Limb (tissue), 2 donors: ENCODE data around the gene KCNT1.
"Not testable (repeated sequence)": the region's sequence is repeated elsewhere in the genome, so short reads cannot be mapped to it uniquely, and the experiment has no call there.

Experiments used
- DNase-seq, 2 donors: peaks; one replicate each; pipeline ENCODE4 v3.0.0-alpha.2; 2016; ENCODE audit errors: extremely low spot score in 2 of 2

Gene KCNT1

DNA sequence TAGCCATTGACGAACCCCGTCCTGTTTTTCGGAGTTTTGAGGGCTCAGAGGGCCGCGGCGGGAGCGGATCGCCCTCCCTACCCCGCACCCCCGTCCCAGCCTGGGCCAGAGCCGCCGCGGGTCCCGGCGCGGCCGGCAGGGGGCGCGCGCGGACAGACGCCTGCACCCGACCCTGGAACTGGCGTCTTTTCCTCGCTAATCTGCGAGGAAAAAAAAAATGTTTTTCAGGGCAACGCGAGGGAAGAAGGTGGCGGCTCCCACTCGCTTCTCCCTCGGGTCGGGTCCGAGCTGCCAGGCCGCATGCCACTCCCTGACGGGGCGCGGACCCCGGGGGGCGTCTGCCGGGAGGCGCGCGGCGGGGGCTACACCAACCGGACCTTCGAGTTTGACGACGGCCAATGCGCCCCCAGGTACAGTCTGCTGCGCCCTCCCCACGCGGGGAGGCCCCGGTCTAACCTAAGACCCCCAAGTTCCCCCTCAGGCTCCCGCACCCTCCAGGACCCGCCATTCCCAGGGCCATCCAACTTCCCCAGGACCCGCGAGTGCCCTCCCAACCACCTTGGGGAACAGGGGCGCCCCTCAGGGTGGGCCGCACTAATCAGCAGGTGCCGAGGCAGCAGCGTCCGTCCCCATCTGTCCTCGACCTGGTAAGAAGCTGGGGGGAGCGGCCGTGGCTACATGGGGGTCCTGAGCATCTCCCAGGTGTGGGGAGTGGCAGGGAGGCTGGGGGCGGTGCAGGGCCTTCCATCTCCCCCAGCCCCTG lies at the start of gene KCNT1:
TSS of gene KCNT1 (plus strand) at position 227 of the 763 bp plus-strand sequence. CDS start at position 301, 74 bp downstream.
- DNase-seq: peak; percentile 58 to 89

- DNase-seq: no peak
Measured at GRCh38 chr9:135655317-135655716, 46.7 kb upstream of the KCNT1 start.

- DNase-seq: no peak
Measured at GRCh38 chr9:135657416-135657815, 44.6 kb upstream of the KCNT1 start.

- no peak for DNase-seq
Measured at GRCh38 chr9:135659252-135659651, 42.7 kb upstream of the KCNT1 start.

- DNase-seq: no peak
Measured at GRCh38 chr9:135660407-135660806, 41.6 kb upstream of the KCNT1 start.

- DNase-seq: peak in 1 of 2 donors; percentile 8
Measured at GRCh38 chr9:135661816-135662560, 40.0 kb upstream of the KCNT1 start.

- peak; percentile 10 to 51 for DNase-seq
Measured at GRCh38 chr9:135662758-135663450, 39.1 kb upstream of the KCNT1 start, which contains the start of gene LCN9. TSS of gene LCN9 (plus strand) at chr9:135663309. CDS start at chr9:135663322, 13 bp downstream.

GRCh38 chr9:135663451-135663770 lies 38.6 kb upstream of the KCNT1 start:
- DNase-seq: no peak

DNA sequence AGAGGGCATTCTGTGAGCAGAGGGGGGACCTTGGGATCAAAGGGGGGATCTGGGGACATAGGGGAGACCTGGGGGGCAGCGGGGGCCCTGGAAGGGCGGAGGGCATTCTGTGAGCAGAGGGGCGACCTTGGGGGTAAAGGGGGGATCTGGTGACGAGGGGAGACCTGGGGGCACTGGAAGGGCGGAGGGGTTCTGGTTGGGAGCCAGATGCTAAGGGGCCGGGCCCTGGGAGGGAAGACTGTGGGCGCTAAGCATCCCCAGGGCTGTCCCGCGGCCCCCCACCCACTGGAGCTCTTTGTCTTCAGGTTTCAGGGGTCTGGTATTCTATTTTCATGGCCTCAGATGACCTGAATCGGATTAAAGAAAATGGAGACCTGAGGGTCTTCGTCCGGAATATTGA lies 38.1 kb upstream of the KCNT1 start:
- DNase-seq: no peak

DNA sequence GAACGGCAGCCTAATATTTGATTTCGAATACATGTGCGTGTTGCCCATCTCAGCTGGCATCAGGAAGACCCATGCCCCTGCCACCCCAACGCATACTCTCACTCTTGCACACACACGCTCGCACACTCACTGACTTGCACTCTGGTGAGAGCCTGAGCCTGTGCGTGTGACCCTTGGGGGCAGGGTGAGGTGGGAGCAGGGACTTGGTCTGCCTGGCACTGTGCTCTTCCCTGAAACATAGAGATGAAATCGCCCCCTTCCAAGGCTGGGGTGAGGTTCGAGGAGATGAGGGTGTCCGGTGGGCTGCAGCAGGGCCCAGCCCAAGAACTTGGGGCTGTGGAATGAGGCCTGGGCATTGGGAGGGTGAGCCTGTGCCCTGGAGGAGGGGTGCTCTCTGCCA lies 37.7 kb upstream of the KCNT1 start:
- no peak for DNase-seq

GRCh38 chr9:135664801-135665794 lies 36.9 kb upstream of the KCNT1 start:
- no peak for DNase-seq

GRCh38 chr9:135665795-135666189 lies 36.2 kb upstream of the KCNT1 start:
- DNase-seq: no peak

DNA sequence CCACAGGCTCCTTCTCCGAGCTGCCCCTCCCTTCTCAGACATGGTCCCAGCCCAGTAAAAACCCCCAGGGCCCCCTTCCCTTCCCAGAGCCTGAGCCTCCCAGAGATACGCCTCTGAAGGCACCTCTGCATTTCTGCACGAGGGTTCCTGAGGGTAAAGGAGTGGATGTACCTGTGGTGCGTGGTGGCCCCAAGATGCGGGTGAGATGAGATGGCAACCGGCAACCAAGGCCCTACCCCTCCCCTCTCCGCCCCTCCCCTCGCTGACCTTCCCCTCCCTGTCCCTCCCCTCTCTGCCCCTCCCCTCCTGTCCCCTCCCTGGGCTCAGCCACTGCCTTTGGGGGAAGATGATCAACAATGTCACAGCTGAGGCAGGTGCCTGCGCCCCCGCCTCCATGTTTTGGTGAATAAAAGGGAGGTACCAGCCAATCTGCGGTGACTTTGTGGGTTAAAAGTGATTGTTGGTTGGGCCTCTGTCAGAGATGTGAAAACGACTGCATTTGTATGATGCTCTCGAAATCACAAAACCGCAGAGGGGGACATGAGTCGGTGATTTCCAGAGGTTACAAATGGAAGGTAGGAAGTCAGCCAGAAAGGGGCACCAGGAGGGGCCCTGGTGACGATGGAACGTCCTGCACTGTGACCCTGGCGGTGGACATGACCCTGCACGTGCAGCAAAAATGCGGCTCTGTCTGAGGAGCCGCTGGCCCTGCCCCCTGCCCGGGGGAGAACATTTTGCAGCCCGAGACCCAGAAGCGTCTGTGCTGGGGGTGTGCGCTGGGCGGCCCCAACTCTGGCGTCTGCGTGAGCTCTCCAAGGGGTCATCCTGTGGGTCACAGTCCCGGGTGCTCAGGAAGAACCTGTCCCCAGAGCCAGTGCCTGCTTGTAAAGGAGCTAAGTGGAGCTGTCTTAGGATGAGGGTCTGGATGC lies 35.2 kb upstream of the KCNT1 start:
- DNase-seq: peak in 1 of 2 donors; percentile 17

DNA sequence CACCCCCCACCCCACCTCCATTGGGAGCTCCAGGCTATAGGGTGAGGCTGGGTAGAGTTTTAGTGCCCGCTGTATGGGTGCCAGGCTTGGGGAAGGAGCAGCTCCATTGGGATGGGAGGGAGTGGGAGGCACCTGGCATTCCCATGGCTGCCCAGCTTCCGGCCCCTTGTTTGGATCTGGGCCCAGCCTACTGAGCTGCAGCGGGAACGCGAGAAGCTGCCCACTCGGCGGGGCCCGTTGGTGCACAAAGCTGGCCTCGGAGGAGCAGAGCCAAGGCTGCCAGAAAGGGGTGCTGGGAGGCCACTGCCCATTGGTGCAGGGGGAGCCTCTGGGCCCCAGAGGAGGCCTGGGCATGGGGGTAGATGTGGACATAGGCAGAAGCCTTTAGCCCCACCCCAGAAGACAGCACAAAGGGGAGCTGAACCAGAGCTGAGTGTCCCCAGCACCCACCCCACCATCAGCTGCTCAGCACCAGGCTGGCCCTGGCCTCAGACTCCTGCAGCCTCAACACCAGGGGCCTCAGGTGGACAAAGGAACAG lies 34.5 kb upstream of the KCNT1 start:
- peak in 1 of 2 donors; percentile 23 for DNase-seq

DNA sequence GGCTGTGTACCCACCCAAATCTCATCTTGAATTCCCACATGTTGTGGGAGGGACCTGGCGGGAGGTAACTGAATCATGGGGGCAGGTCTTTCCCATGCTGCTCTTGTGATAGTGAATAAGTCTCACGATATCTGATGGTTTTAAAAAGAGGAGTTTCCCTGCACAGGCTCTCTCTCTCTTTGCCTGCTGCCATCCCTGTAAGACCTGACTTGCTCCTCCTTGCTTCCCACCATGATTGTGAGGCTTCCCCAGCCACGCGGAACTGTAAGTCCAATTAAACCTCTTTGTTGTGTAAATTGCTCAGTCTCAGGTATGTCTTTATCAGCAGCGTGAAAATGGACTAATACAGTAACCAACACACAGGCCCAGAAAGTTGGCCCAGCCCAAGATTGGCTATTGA lies 33.0 kb upstream of the KCNT1 start:
- DNase-seq: not testable (repeated sequence)

DNA sequence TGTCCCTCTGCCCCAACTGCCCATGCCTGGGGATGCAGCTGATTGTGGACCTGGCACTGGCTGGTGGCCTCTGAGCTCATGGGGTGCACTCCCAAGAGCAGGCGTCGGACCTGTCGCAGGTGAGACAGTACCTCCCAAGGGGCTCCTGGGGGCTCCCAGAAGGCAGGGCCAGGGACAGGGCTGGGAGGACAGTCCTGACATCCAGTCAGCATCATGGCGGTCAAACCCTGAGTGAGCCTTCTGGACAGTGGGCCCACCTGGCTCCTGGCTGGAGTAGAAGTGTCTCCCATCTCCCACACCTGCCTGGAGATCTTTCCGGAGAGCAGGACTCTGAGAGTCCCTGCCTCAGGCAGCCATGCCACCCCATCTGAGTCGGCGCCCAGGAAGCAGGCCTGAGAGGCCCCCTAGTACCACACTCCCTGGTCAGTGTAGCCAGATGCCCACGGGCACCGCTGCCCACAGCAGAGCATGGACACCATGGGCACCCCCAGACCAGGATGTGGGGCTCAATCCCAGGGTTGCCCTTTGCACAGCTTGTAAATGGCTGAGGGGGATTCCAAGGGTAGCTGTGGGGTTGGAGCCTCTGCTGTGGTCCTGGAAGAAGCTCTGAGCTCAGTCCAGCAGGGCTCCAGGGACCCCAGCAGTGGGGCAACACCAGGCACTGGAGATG lies 32.2 kb upstream of the KCNT1 start:
- peak in 1 of 2 donors; percentile 16 for DNase-seq

DNA sequence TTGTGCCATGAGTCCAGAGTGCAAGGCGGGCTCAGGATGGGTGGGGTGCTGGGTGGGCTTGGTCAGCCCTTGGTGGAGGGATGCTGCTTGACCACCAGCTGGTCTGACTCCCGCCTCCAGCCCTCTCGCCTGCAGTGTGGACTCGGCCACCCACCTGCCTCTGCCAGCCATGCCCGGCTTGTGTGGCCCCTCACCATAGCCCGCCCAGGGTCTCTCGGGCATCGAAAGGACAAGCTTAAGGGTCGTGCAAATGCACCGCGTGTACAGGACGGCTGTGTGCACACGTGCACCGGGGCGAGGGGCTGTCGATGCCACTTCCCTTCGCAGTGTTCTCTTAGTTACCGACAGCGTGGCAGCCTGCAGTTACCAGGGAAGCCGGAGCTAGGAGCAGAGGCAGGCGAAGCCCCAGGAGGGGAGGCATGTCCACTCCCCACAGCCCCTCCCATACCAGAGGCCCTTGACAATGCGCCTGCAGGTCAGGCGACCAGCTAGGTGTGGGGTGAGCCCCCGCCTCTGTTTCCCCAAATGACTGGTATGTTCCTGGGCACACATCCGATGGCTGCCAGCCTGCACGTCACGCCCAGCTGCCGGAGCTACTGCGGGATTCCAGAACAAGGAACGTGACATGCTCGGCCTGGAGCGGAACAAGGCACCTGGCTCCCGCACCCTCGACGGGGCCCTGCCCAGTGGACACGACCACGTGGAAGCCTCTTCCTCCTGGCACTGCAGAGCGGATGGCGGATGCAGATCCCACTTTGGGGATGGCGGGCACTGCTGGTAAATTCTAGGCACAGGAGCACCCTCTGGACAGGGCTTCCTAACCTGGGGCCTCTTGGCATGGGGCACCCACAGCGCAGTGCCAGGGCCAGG lies 31.0 kb upstream of the KCNT1 start:
- no peak for DNase-seq

DNA sequence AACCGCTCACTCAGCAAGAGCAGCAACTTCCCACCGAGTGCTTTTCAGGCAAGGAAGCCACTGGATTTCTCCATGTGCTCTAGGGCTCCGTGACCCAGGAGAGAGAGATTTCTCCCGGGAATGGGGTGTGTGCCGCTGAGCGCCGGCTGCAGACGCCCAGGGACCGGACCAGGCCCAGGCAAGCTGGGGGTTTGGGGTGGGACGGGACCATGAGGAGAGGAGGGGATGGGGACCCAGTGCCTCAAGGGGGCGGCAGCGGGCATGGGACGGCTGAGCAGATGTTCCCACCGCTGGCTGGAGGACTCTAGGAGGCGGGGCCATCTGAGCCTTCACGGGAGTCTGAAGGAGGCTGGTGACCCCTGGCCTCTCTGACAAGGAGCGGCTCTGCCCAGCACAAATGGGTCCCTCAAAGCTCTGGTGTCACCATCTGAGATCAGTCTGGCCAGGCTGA lies 30.4 kb upstream of the KCNT1 start:
- no peak for DNase-seq
